Activated CD4-positive, alpha-beta T cell treated with anti-CD3 and anti-CD28 coated beads, Interleukin-2, amount 10 ng/mL, durations not matched to agents 7 days and 5 days (primary cell): Measurements from ENCODE around the gene STAG1. TPM values are rescaled to one million over a fixed set of nuclear protein-coding genes. Genes with fewer than 3 reads are reported as not detected.
"Not testable (repeated sequence)": the region's sequence is repeated elsewhere in the genome, so short reads cannot be mapped to it uniquely, and the experiment has no call there.

Experiments
- CTCF ChIA-PET: fragments of 350-600 bp; sonication (Branson Sonifier 250); formaldehyde crosslinking; loops from one replicate; lab custom pipeline; 2021; ENCODE audit warnings: antibody characterized with exemption; lab: Charles Lee
- POLR2A ChIA-PET: fragments of 350-600 bp; sonication (Branson Sonifier 250); formaldehyde crosslinking; loops from one replicate; lab custom pipeline; 2021; ENCODE audit warnings: antibody characterized with exemption; lab: Charles Lee
- DNase-seq: peaks from one replicate; pipeline ENCODE4 v3.0.0-alpha.2; 2020
- H3K27ac Mint-ChIP-seq: one replicate; pipeline ENCODE4 v1.8.0; 2021; ENCODE audit warnings: mild to moderate bottlenecking, moderate library complexity, mixed read lengths
- H3K27me3 Mint-ChIP-seq: one replicate; pipeline ENCODE4 v1.8.0; 2021; ENCODE audit warnings: mixed read lengths
- H3K36me3 Mint-ChIP-seq: one replicate; pipeline ENCODE4 v1.8.0; 2021; ENCODE audit warnings: low read depth, mixed read lengths
- H3K4me1 Mint-ChIP-seq: one replicate; pipeline ENCODE4 v1.8.0; 2021; ENCODE audit warnings: mixed read lengths
- H3K4me3 Mint-ChIP-seq: one replicate; pipeline ENCODE4 v1.8.0; 2021; ENCODE audit warnings: mild to moderate bottlenecking, moderate library complexity, mixed read lengths
- H3K9me3 Mint-ChIP-seq: one replicate; pipeline ENCODE4 v1.8.0; 2021; ENCODE audit warnings: mixed read lengths
- total RNA-seq, 2 experiments: library from RNA; stranded (reverse); gene quantifications; one replicate each; pipeline ENCODE4 v1.2.3, GENCODE V29; 2021

The STAG1 gene
- total RNA-seq, 2 experiments from 2014 or later, result 40.9 to 45.7 TPM

DNA sequence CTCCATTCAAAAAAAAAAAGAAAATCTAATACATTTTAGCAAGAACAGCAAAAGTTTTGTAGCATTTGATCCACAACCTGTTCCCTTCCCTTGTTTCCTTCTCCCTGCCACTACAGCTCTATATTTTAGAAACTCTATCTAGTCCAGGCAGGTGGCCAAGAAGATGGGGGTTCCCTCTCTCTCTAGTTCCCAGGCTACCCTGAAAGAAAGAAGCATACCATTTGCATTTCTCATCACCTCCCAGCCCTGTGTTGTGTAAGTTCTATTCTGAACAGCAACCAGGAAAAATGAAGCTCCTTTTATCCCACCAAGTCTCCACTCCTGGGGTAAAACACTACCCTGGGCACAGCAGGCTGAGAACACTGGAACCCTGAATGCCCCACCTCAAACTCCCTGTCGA is 402.0 kb downstream of the STAG1 start:
- no peaks in the 10 kb centered on the region for H3K27me3 Mint-ChIP-seq
- H3K27ac Mint-ChIP-seq, result no peak overlapping the region
- peaks cover 3% of the 10 kb centered on the region for H3K9me3 Mint-ChIP-seq
- peaks cover 14% of the 10 kb centered on the region for H3K4me1 Mint-ChIP-seq
- no peak for DNase-seq
- ChIA-PET POLR2A (no interaction called here), CTCF (interaction anchor here (0.6 kb wide), 1 partner anchor 17 kb away, joined by 4 read pairs; no protein-coding TSS in a partner anchor)
- H3K36me3 Mint-ChIP-seq, result peaks cover 22% of the 10 kb centered on the region
- no peak overlapping the region for H3K4me3 Mint-ChIP-seq

DNA sequence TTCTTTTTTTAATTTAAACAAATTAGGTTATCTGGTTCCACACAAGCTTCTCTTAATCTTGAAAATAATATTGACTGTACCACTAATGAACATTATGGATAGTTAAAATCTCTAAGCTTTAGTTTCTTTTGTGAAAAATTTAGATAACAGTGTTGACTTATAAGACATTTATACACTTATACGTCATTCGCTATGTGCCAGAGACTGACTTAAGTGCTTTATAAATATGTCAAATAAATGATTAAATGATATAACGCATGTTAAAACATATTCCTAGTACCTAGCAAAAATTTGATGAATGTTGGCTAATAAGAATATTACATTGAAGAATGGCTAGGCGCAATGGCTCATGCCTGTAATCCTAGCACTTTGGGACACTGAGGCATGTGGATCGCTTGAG is 405.7 kb downstream of the STAG1 start:
- ChIA-PET CTCF (interaction anchor here (1.8 to 2.2 kb wide), 2 partner anchors 12 to 18 kb away, joined by 4 to 7 read pairs; no protein-coding TSS in a partner anchor), POLR2A (no interaction called here)
- no peak overlapping the region for H3K27ac Mint-ChIP-seq
- H3K27me3 Mint-ChIP-seq, result no peaks in the 10 kb centered on the region
- H3K4me3 Mint-ChIP-seq, result no peak overlapping the region
- no peak for DNase-seq
- H3K36me3 Mint-ChIP-seq, result peaks cover 19% of the 10 kb centered on the region
- H3K4me1 Mint-ChIP-seq, result no peaks in the 10 kb centered on the region
- no peaks in the 10 kb centered on the region for H3K9me3 Mint-ChIP-seq

DNA sequence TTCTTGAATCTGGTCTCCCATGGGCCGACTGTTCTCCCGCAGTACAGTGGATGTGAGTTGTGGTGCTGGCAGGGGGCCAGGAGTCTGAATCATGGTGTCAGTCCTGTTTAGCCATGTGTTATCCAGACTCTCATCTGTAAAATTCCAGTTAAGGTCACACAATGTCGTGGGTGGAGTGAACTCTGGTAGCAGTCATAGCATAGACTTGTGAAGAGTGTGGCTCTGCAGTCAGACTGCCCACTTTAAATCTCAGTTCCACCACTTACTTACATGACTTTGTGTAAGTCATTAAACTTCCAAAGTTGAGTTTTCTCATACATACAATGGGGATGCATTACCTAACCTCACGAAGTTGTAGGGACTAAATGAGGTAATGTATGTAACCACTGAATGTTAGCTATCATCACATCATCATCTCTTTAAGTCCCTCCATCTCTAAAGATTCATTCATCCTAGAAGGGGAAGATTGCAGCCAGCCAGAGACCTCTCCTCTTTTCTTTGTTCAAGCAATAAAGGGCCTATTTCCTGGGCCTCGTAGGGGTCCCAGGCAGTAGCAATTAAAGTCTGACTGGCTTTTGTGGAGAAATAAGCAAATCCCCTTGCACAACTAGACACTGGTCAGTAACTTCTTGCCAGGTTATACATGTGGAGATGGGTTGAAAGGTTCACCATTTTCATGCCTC is 408.2 kb downstream of the STAG1 start:
- H3K4me1 Mint-ChIP-seq, result no peaks in the 10 kb centered on the region
- no peak overlapping the region for H3K27ac Mint-ChIP-seq
- ChIA-PET POLR2A (no interaction called here), CTCF (no interaction called here)
- no peak for DNase-seq
- no peaks in the 10 kb centered on the region for H3K9me3 Mint-ChIP-seq
- H3K4me3 Mint-ChIP-seq, result no peak overlapping the region
- peaks cover 33% of the 10 kb centered on the region for H3K36me3 Mint-ChIP-seq
- no peaks in the 10 kb centered on the region for H3K27me3 Mint-ChIP-seq

DNA sequence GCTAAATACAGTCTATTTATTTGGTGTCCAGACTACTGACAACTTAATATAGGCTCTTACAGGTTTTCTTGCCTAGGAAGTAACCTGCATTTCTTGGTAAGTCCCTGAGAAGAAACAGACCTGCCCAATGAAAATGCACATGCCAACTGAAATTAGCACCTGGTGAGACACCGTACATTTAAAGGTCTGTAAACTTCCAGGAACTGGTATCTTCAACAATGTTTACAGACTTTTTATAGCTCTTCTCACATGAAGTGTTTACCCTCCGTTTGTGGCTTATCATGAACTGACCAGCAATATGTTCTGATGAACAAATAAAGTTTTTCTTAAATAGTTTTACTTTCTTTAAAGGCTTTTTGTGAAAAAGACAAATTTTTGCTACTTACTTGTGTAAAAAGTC is 408.7 kb downstream of the STAG1 start:
- POLR2A ChIA-PET, result no interaction called here

DNA sequence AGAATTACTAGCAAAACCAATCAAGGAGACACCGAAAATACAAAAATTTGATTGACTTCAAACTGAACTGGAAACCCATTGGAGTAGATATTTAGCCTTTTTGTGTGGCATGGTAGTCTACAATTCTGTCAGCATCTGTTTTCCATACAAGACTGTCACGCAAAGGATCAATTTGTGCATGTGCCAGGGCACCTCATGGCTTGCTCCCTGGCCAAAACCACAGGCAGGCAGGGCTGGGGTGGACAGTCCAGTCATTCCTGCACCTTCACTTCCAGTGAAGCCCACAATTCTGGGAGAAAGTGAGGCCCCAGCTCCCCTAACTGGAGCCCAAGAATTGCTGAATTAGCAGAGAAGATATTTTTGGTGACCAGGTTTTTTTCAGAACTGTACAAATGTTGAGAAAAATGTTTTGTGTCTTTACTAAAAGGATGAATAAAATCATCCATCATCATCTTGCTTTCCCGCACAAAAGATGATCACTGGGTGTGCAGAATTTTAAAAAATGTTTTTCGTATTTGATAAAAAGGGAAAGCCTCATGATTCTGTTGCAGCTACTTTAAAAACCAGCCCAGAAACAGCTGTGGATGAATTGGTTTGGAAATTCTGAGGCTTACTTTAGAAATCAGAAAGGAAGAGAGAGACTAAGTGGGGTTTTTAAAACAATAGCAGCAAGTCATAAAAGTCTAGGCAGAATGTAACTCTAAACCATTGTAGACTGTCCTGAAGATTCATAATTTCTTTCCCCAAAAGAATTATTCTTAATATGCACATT is 415.7 kb downstream of the STAG1 start:
- no peak for DNase-seq
- H3K4me3 Mint-ChIP-seq, result no peak overlapping the region
- H3K4me1 Mint-ChIP-seq, result no peaks in the 10 kb centered on the region
- H3K27ac Mint-ChIP-seq, result no peak overlapping the region
- POLR2A ChIA-PET, result no interaction called here
- H3K27me3 Mint-ChIP-seq, result no peaks in the 10 kb centered on the region
- H3K9me3 Mint-ChIP-seq, result no peaks in the 10 kb centered on the region
- H3K36me3 Mint-ChIP-seq, result peaks cover 64% of the 10 kb centered on the region
- CTCF ChIA-PET, result interaction anchor here (1.0 kb wide), 1 partner anchor 416 kb away, joined by 3 read pairs; the partner anchor contains the start of gene STAG1

More for the DNA sequence above, 408.7 kb downstream of the STAG1 start:
- CTCF ChIA-PET, result no interaction called here
- H3K9me3 Mint-ChIP-seq, result no peaks in the 10 kb centered on the region
- no peak overlapping the region for H3K4me3 Mint-ChIP-seq
- H3K36me3 Mint-ChIP-seq, result peaks cover 36% of the 10 kb centered on the region
- no peaks in the 10 kb centered on the region for H3K4me1 Mint-ChIP-seq
- H3K27ac Mint-ChIP-seq, result no peak overlapping the region
- no peaks in the 10 kb centered on the region for H3K27me3 Mint-ChIP-seq
- DNase-seq, result no peak

DNA sequence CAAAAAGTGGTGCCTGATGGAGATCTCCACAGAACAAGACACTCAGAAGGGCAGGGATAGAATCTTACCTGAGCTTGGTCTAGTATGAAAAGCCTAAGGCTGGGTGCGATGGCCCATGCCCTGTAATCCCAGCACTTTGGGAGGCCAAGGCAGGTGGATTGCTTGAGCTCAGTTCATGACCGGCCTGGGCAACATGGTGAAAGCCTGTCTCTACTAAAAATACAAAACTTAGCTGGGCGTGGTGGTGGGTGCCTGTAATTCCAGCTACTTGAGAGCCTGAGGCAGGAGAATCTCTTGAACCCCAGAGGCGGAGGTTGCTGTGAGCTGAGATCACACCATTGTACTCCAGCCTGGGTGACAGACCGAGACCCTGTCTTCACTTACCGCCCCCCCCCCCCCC is 417.5 kb downstream of the STAG1 start:
- H3K4me1 Mint-ChIP-seq, DNase-seq, H3K9me3 Mint-ChIP-seq, H3K27me3 Mint-ChIP-seq, H3K27ac Mint-ChIP-seq, H3K4me3 Mint-ChIP-seq, POLR2A ChIA-PET: not testable (repeated sequence)
- CTCF ChIA-PET, result interaction anchor here (0.6 to 1.7 kb wide), 4 partner anchors 12 to 80 kb away, joined by 3 to 7 read pairs (median 3); no protein-coding TSS in a partner anchor
- peaks cover 52% of the 10 kb centered on the region for H3K36me3 Mint-ChIP-seq

DNA sequence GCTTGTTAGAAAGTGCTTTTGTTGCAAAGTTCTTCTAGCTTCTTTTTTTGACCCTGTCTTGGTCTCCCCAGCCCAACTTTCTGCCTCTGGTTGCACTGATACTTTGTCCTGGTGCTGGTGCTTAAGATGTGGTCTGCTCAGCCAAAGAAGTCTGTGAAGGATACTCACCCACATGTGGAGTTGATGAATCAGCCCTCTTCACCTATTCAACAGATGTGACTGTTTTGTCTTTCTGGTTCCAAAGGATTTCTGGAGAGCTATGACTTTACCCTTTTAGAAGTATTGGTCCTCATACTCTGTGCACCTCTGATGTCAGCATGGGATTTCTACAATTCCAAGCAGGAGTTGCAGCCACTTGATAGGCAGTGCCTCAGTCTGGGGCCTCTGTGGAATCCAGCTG is 418.0 kb downstream of the STAG1 start:
- Mint-ChIP-seq H3K4me1 (no peaks in the 10 kb centered on the region), H3K27me3 (no peaks in the 10 kb centered on the region), H3K36me3 (peaks cover 52% of the 10 kb centered on the region), H3K4me3 (no peak overlapping the region), H3K27ac (no peak overlapping the region), H3K9me3 (no peaks in the 10 kb centered on the region)
- ChIA-PET POLR2A (no interaction called here), CTCF (interaction anchor here (0.8 to 1.7 kb wide), 4 partner anchors 12 to 418 kb away, joined by 3 to 7 read pairs (median 3); partner anchors contain the start of gene STAG1)
- DNase-seq, result no peak

DNA sequence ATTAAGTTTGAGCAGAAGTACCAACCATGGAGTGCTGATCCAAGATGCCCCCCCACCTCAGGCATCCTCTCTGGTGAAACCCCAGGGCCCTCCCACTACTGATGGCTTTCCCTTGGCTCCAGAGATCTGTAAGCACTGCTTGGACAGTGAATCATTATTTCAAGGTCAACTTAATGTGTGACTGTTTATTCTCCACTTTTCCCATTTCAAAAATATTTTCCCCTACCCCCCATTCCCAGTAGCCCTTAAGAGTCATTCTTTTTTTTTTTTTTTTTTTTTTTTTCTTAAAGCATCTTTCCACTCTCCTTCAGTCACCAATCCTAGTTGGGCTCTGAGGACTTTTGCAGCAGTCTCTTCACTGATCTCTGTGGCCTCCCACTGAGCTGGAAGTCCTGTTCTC is 419.4 kb downstream of the STAG1 start:
- Mint-ChIP-seq H3K9me3 (no peaks in the 10 kb centered on the region), H3K36me3 (peaks cover 59% of the 10 kb centered on the region), H3K27me3 (no peaks in the 10 kb centered on the region), H3K27ac (peak overlapping the region; percentile 70), H3K4me1 (no peaks in the 10 kb centered on the region), H3K4me3 (no peak overlapping the region)
- ChIA-PET CTCF (interaction anchor here (0.8 to 1.8 kb wide), 3 partner anchors 12 to 419 kb away, joined by 3 to 4 read pairs (median 3); partner anchors contain the start of gene STAG1), POLR2A (no interaction called here)
- DNase-seq, result no peak

DNA sequence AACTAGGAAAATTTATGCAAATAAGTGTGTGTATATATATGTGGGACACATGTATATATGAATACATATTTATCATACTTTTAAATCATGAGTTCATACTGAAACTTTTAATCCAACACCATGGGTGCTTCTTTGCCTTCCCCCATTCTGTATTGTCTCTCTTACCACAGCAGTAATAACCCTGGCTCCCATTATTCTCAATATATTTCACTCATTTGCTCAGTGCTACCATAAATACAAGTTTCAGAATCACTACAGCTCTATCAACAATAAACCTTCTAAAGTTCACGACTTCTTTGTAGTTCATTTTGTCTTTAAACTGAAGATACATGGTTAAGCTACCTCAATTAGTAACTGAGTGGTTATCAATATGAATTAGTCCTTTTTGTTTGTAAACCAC is 419.9 kb downstream of the STAG1 start:
- Mint-ChIP-seq H3K36me3 (peaks cover 59% of the 10 kb centered on the region), H3K4me3 (no peak overlapping the region), H3K27ac (no peak overlapping the region), H3K4me1 (no peaks in the 10 kb centered on the region), H3K9me3 (no peaks in the 10 kb centered on the region), H3K27me3 (no peaks in the 10 kb centered on the region)
- POLR2A ChIA-PET, result no interaction called here
- CTCF ChIA-PET, result interaction anchor here (1.8 kb wide), 1 partner anchor 420 kb away, joined by 4 read pairs; the partner anchor contains the start of gene STAG1
- no peak for DNase-seq

DNA sequence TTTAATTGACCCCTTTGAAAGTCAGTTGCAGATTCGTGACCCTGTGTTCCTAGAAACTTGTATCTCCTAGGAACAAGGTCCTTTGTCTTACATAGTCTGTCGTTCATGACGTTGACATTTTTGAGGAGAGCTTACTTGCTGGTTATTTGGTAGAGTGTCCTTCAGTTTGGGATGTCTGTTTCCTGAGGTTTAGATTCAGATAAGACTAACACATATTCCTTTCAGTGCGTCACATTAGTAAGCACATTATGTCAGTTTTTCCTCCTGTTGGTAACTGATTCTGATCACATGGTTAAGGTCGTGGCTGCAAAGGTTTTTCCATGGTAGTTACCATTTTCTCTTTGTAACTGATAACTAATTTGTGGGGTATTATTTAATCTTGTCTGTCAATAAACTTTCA is 421.3 kb downstream of the STAG1 start:
- Mint-ChIP-seq H3K4me1 (no peaks in the 10 kb centered on the region), H3K27ac (no peak overlapping the region), H3K4me3 (no peak overlapping the region), H3K27me3 (no peaks in the 10 kb centered on the region), H3K36me3 (peaks cover 51% of the 10 kb centered on the region), H3K9me3 (no peaks in the 10 kb centered on the region)
- ChIA-PET POLR2A (no interaction called here), CTCF (interaction anchor here (1.8 kb wide), 1 partner anchor 421 kb away, joined by 4 read pairs; the partner anchor contains the start of gene STAG1)
- no peak for DNase-seq

DNA sequence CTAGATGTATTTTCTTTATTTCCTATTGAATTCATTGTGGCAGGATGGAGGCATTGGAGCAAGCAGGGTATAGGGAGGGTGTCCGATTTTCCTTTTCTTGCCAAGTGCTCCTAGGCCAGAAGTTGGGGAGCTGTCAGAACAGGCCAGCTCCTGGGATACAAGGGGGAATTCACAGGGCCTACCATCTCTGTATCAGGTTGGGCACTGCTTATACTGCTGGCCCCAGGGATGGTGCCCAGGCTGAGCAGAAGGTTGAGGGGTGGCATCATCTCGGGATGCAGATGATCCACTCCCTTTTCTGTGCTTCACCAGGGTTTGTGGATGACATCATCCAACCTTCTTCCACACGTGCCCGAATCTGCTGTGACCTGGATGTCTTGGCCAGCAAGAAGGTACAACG is 422.6 kb downstream of the STAG1 start:
- Mint-ChIP-seq H3K9me3 (peaks cover under 1% of the 10 kb centered on the region), H3K36me3 (peaks cover 46% of the 10 kb centered on the region), H3K27me3 (no peaks in the 10 kb centered on the region), H3K4me3 (no peak overlapping the region), H3K27ac (no peak overlapping the region), H3K4me1 (no peaks in the 10 kb centered on the region)
- CTCF ChIA-PET, result interaction anchor here (0.9 kb wide), 1 partner anchor 12 kb away, joined by 3 read pairs; no protein-coding TSS in a partner anchor
- no peak for DNase-seq
- POLR2A ChIA-PET, result no interaction called here

DNA sequence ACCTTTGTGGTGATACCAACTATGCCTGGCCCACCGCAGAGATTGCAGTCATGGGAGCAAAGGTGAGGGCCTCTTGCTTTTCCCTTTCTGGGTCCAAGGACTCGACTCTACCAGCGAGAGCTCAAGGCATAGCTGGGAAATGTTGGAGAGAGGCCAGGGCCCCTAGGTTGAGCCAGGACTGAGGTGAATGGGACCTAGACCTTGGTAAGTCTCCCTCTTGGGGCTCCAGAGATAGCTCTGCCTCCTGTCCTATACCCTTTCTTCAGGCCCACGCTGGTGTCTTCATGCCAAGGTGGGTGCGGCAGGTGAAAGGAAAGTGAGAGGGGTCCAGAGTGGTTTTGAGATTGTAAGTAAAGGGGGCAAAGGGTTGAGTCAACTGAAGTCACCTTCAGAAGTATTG is 424.5 kb downstream of the STAG1 start:
- H3K27ac Mint-ChIP-seq, result no peak overlapping the region
- peaks cover 17% of the 10 kb centered on the region for H3K9me3 Mint-ChIP-seq
- ChIA-PET POLR2A (no interaction called here), CTCF (interaction anchor here (0.6 to 1.9 kb wide), 3 partner anchors 18 to 1419 kb away, joined by 3 to 8 read pairs (median 4); no protein-coding TSS in a partner anchor)
- H3K4me3 Mint-ChIP-seq, result no peak overlapping the region
- H3K36me3 Mint-ChIP-seq, result peaks cover 49% of the 10 kb centered on the region
- no peak for DNase-seq
- H3K4me1 Mint-ChIP-seq, result no peaks in the 10 kb centered on the region
- H3K27me3 Mint-ChIP-seq, result no peaks in the 10 kb centered on the region

DNA sequence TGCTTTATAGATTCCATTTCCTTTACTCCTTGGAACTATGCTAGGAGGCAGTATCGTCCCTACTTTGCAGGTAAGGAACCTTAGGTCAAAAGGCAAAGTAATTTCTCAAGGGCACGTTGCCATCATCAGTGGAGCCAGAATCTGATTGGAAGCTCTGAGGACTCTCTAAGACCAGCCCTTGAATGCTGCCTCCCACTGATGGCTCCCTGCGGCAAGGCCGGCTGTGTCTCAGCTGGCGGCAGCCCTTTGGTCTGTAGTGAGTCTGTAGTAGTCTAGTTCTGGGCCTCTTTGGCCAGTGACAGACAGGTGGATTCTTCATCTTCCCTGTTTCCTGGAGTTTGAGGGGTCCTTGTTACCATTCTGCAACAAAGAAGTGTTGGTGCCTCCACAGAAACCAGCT is 425.9 kb downstream of the STAG1 start:
- H3K27ac Mint-ChIP-seq, result no peak overlapping the region
- CTCF ChIA-PET, result no interaction called here

More for the DNA sequence above, 425.9 kb downstream of the STAG1 start:
- POLR2A ChIA-PET, result no interaction called here
- H3K4me1 Mint-ChIP-seq, result no peaks in the 10 kb centered on the region
- DNase-seq, result no peak
- H3K27me3 Mint-ChIP-seq, result no peaks in the 10 kb centered on the region
- H3K9me3 Mint-ChIP-seq, result peaks cover 29% of the 10 kb centered on the region
- H3K36me3 Mint-ChIP-seq, result peaks cover 58% of the 10 kb centered on the region
- H3K4me3 Mint-ChIP-seq, result no peak overlapping the region
